HCT116 (cell line): ENCODE measurements around the gene TMEM179. TPM values are rescaled to one million over a fixed set of nuclear protein-coding genes. Genes with fewer than 3 reads are reported as not detected.

Experiments
- ATAC-seq: fragments of 200-7000 bp; cut with Tn5 transposase; 2 replicates; pipeline ENCODE4 v1.9.1; 2020; ENCODE audit warnings: mild to moderate bottlenecking, moderate library complexity
- BruUV-seq: library from RNA; stranded (reverse); fragments of 400-500 nt; replicated peaks from 2 replicates; lab custom pipeline; 2021; lab: Mats Ljungman, UMichigan
- CTCF ChIA-PET: fragments of 300-600 bp; sonication (Branson Sonifier 250); formaldehyde crosslinking; loops from one replicate; lab custom pipeline; 2021; ENCODE audit warnings: antibody characterized with exemption; lab: Charles Lee
- POLR2A ChIA-PET: fragments of 300-600, 350-600 bp; sonication (Branson Sonifier 250); formaldehyde crosslinking; loops from one replicate; lab custom pipeline; 2021; ENCODE audit warnings: antibody characterized with exemption; lab: Charles Lee
- RAD21 ChIA-PET, 2 experiments: fragments of 300-600 bp; sonication (Branson Sonifier 250); formaldehyde crosslinking; loops; one replicate each; lab custom pipeline; 2023; ENCODE audit warnings: low total read pairs in 2 of 2; ENCODE audit not compliant: uncharacterized antibody in 2 of 2, unreplicated experiment in 2 of 2, low non-redundant PET in 1 of 2; lab: Charles Lee
- DNase-seq: peaks from one replicate; pipeline ENCODE4 v3.0.0-alpha.2; 2010; ENCODE audit warnings: low read depth, low spot score
- H2AFZ ChIP-seq: fragments of 200-600 bp; shearing (Covaris generic), sonication (generic); 2 replicates; pipeline ENCODE4 v1.6.1; 2017; ENCODE audit warnings: low read depth, mixed run types, mixed read lengths, antibody characterized with exemption, low read length; ENCODE audit not compliant: poor library complexity, severe bottlenecking
- H3K27ac ChIP-seq: 2 replicates; pipeline ENCODE4 v1.5.1; 2012; ENCODE audit warnings: low read depth, low read length
- H3K27me3 ChIP-seq: fragments of 200-600 bp; sonication (generic); 2 replicates; pipeline ENCODE4 v1.6.1; 2016; ENCODE audit warnings: mixed run types, low read length, mixed read lengths; ENCODE audit not compliant: insufficient read depth
- H3K36me3 ChIP-seq, 2 experiments: fragments of 200-500 bp in 1 of 2; fragments of 200-600 bp in 1 of 2; sonication (Bioruptor generic) in 1 of 2; sonication (generic) in 1 of 2; 2 replicates each; pipeline versions ENCODE4 v1.5.1 to v1.6.1; 2014 to 2016; ENCODE audit warnings: low read length in 2 of 2, inconsistent platforms in 1 of 2, mixed read lengths in 1 of 2, mixed run types in 1 of 2; ENCODE audit not compliant: insufficient read depth in 2 of 2, control insufficient read depth in 1 of 2
- H3K4me1 ChIP-seq, 2 experiments: fragments of 200-600 bp in 1 of 2; sonication (generic) in 1 of 2; 2 replicates each; pipeline versions ENCODE4 v1.5.1 to v1.6.1; 2012 to 2017; ENCODE audit warnings: low read length in 2 of 2, inconsistent platforms in 1 of 2, mild to moderate bottlenecking in 1 of 2, mixed read lengths in 1 of 2, mixed run types in 1 of 2, moderate library complexity in 1 of 2; ENCODE audit not compliant: insufficient read depth in 2 of 2, control insufficient read depth in 1 of 2
- H3K4me2 ChIP-seq: fragments of 200-600 bp; sonication (generic); 2 replicates; pipeline ENCODE4 v1.6.1; 2017; ENCODE audit warnings: mixed run types, low read length, mixed read lengths
- H3K4me3 ChIP-seq, 2 experiments: fragments of 200-600 bp in 1 of 2; sonication (generic) in 1 of 2; replicated peaks in 1 of 2; 2 replicates each; pipeline ENCODE4 v1.5.1; 2011 to 2016; ENCODE audit warnings: low read length in 2 of 2, control low read depth in 1 of 2, low read depth in 1 of 2, mild to moderate bottlenecking in 1 of 2, mixed read lengths in 1 of 2, mixed run types in 1 of 2
- H3K79me2 ChIP-seq: fragments of 200-600 bp; sonication (generic); 2 replicates; pipeline ENCODE4 v1.6.1; 2017; ENCODE audit warnings: mild to moderate bottlenecking, mixed run types, low read length, moderate library complexity, mixed read lengths; ENCODE audit not compliant: insufficient read depth
- H3K9ac ChIP-seq: fragments of 200-600 bp; sonication (generic); 2 replicates; pipeline ENCODE4 v1.6.1; 2016; ENCODE audit warnings: low read length, mixed read lengths
- H3K9me2 ChIP-seq: fragments of 200-600 bp; sonication (generic), shearing (Covaris generic); 2 replicates; pipeline ENCODE4 v1.6.1; 2017; ENCODE audit warnings: mixed run types, mild to moderate bottlenecking, moderate library complexity; ENCODE audit not compliant: insufficient read depth
- H3K9me3 ChIP-seq, 2 experiments: fragments of 200-500 bp in 1 of 2; fragments of 200-600 bp in 1 of 2; sonication (Bioruptor generic) in 1 of 2; sonication (generic) in 1 of 2; 2 replicates each; pipeline ENCODE4 v1.6.1; 2014 to 2017; ENCODE audit warnings: low read length in 2 of 2, mixed read lengths in 2 of 2, inconsistent platforms in 1 of 2, low read depth in 1 of 2, mild to moderate bottlenecking in 1 of 2, mixed run types in 1 of 2, moderate library complexity in 1 of 2; ENCODE audit not compliant: control insufficient read depth in 1 of 2, insufficient read depth in 1 of 2
- H4K20me1 ChIP-seq: fragments of 200-600 bp; sonication (generic), shearing (Covaris generic); 2 replicates; pipeline ENCODE4 v1.6.1; 2017; ENCODE audit warnings: mixed run types, mild to moderate bottlenecking, moderate library complexity; ENCODE audit not compliant: insufficient read depth
- CBX3 ChIP-seq: IDR thresholded peaks from 2 replicates; pipeline ENCODE4 v1.6.1; 2012; ENCODE audit warnings: low read depth
- CEBPB ChIP-seq: IDR thresholded peaks from 2 replicates; pipeline ENCODE4 v1.6.1; 2012; ENCODE audit warnings: low read depth
- CTCF ChIP-seq, 3 experiments: fragments of 200-600 bp in 1 of 3; sonication (generic) in 1 of 3; IDR thresholded peaks in 2 of 3; conservative IDR thresholded peaks in 1 of 3; 2 replicates each; pipeline ENCODE4 v1.5.1; 2012 to 2017; ENCODE audit warnings: low read depth in 2 of 3, low read length in 2 of 3, antibody characterized with exemption in 1 of 3, borderline replicate concordance in 1 of 3, control low read depth in 1 of 3, mild to moderate bottlenecking in 1 of 3, mixed read lengths in 1 of 3, mixed run types in 1 of 3, moderate library complexity in 1 of 3; ENCODE audit not compliant: insufficient read depth in 1 of 3
- EGR1 ChIP-seq: IDR thresholded peaks from 2 replicates; pipeline ENCODE4 v1.6.1; 2012; ENCODE audit warnings: low read depth
- EZH2phosphoT487 ChIP-seq: fragments of 200-600 bp; IDR thresholded peaks from 2 replicates; pipeline ENCODE4 v1.6.1; 2018; ENCODE audit warnings: antibody characterized with exemption, borderline replicate concordance
- FOSL1 ChIP-seq: IDR thresholded peaks from 2 replicates; pipeline ENCODE4 v1.6.1; 2012; ENCODE audit warnings: low read depth
- POLR2A ChIP-seq: IDR thresholded peaks from 2 replicates; pipeline ENCODE4 v1.7.0; 2011; ENCODE audit warnings: borderline replicate concordance; ENCODE audit not compliant: insufficient read depth, insufficient read length; ENCODE audit errors: extremely low read depth
- POLR2AphosphoS5 ChIP-seq: IDR thresholded peaks from 2 replicates; pipeline ENCODE4 v1.6.1; 2011; ENCODE audit warnings: mild to moderate bottlenecking, low read depth, low read length, moderate library complexity
- SIN3A ChIP-seq: IDR thresholded peaks from 2 replicates; pipeline ENCODE4 v1.6.1; 2012; ENCODE audit warnings: low read depth
- SRF ChIP-seq: IDR thresholded peaks from 2 replicates; pipeline ENCODE4 v1.6.1; 2012; ENCODE audit warnings: low read depth
- TCF7L2 ChIP-seq: IDR thresholded peaks from 2 replicates; pipeline ENCODE4 v1.7.0; 2011; ENCODE audit warnings: borderline replicate concordance, inconsistent platforms; ENCODE audit not compliant: insufficient read depth, insufficient read length; ENCODE audit errors: extremely low read depth
- YY1 ChIP-seq: IDR thresholded peaks from 2 replicates; pipeline ENCODE4 v1.6.1; 2011; ENCODE audit warnings: low read length, low read depth, moderate library complexity, mild to moderate bottlenecking; ENCODE audit not compliant: insufficient replicate concordance; ENCODE audit errors: extremely low read depth
- ZBTB33 ChIP-seq: IDR thresholded peaks from 2 replicates; pipeline ENCODE4 v1.6.1; 2011; ENCODE audit warnings: mild to moderate bottlenecking, low read length, moderate library complexity; ENCODE audit not compliant: insufficient replicate concordance; ENCODE audit errors: extremely low read depth
- ZFX ChIP-seq: fragments of 450-650 bp; IDR thresholded peaks from 2 replicates; pipeline ENCODE4 v1.6.1; 2017
- ZNF274 ChIP-seq: fragments of 200-500 bp; sonication (Bioruptor generic); IDR thresholded peaks from 2 replicates; pipeline ENCODE4 v1.6.1; 2014; ENCODE audit warnings: mild to moderate bottlenecking, low read depth, low read length, inconsistent platforms
- intact Hi-C: fragments of 100-400 bp; cut with micrococcal nuclease; formaldehyde crosslinking; loops from 2 replicates; pipeline ENCODE4 v1.10.0; 2022
- total RNA-seq: library from RNA; stranded (reverse); gene quantifications from one replicate; pipeline ENCODE4 v1.2.1, GENCODE V29; 2021; ENCODE audit not compliant: unreplicated experiment
- TF ChIP-seq, protein P1 (sequence below): IDR thresholded peaks from 2 replicates; pipeline ENCODE4 v1.6.1; 2012
- TF ChIP-seq, protein P2 (sequence below): IDR thresholded peaks from 2 replicates; pipeline ENCODE4 v1.6.1; 2012

The TMEM179 gene
- total RNA-seq, 1 experiment from 2014 or later, result not detected

- Histone ChIP-seq H2AFZ (no peak overlapping the region), H3K9me2 (no peaks in the 10 kb centered on the region), H3K79me2 (no peaks in the 10 kb centered on the region), H4K20me1 (no peaks in the 10 kb centered on the region), H3K9ac (no peak overlapping the region), H3K4me2 (no peak overlapping the region), H3K4me3 (no peak overlapping the region), H3K9me3 (peaks cover 0 to 4% of the 10 kb centered on the region in 2 experiments; a peak in 1 of 4 replicates), H3K4me1 (peaks cover 4 to 6% of the 10 kb centered on the region in 2 experiments), H3K27me3 (peaks cover 5% of the 10 kb centered on the region; the same call in 1 of the 2 replicates), H3K36me3 (no peaks in the 10 kb centered on the region), H3K27ac (no peak overlapping the region)
- BruUV-seq, result no TSS peak
- TF ChIP-seq CTCF (IDR thresholded peaks at IDR 0.05 in 2 of 3, conservative IDR thresholded peaks at IDR 0.05 in 1 of 3; ENCODE audit: borderline replicate concordance in 1 of 3, insufficient read depth in 1 of 3, low read depth in 2 of 3, low read length in 2 of 3) (no peak), FOSL1 (no peak), ZBTB33 (no peak), TCF7L2 (no peak), EZH2phosphoT487 (no peak), EGR1 (no peak), POLR2A (no peak), POLR2AphosphoS5 (no peak), CEBPB (no peak), SRF (no peak), CBX3 (no peak), ZNF274 (no peak), YY1 (no peak), SIN3A (no peak), ZFX (no peak)
- TF ChIP-seq, protein P1, sequence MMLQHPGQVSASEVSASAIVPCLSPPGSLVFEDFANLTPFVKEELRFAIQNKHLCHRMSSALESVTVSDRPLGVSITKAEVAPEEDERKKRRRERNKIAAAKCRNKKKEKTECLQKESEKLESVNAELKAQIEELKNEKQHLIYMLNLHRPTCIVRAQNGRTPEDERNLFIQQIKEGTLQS, result no peak
- TF ChIP-seq, protein P2, sequence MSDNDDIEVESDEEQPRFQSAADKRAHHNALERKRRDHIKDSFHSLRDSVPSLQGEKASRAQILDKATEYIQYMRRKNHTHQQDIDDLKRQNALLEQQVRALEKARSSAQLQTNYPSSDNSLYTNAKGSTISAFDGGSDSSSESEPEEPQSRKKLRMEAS, result no peak
- no peak for DNase-seq
- ATAC-seq, result no peak
- RAD21 ChIA-PET, result no interaction called here
- intact Hi-C loops, result no loop called here
- CTCF ChIA-PET, result no interaction called here
- POLR2A ChIA-PET, result no interaction called here
Measured at GRCh38 chr14:104641753-104642539, 37.4 kb upstream of the TMEM179 start.
